Natural killer cell (primary cell): ENCODE measurements around the gene ATP9A. TPM values are rescaled to one million over a fixed set of nuclear protein-coding genes. Genes with fewer than 3 reads are reported as not detected.

Source experiments
- ATAC-seq, 3 donors: fragments of 150-1000 bp in 2 of 3; fragments of 200-7000 bp in 1 of 3; cut with Tn5 transposase; 1 replicate in 1 of 3; 2 replicates in 2 of 3; pipeline ENCODE4 v1.10.0; 2021; ENCODE audit warnings: mild to moderate bottlenecking in 2 of 3, moderate library complexity in 2 of 3
- DNase-seq, 2 donors: peaks; one replicate each; pipeline versions ENCODE4 v3.0.0 to v3.0.0-alpha.2; 2013 to 2021; ENCODE audit warnings: mixed read lengths in 1 of 2
- H3K27ac ChIP-seq: one replicate; pipeline ENCODE4 v1.5.1; 2013; ENCODE audit warnings: mild to moderate bottlenecking, low read length
- H3K27me3 ChIP-seq: one replicate; pipeline ENCODE4 v1.6.1; 2013; ENCODE audit warnings: low read length; ENCODE audit not compliant: control insufficient read depth, insufficient read depth
- H3K36me3 ChIP-seq: one replicate; pipeline ENCODE4 v1.6.1; 2013; ENCODE audit warnings: low read length; ENCODE audit not compliant: control insufficient read depth, insufficient read depth
- H3K4me1 ChIP-seq: one replicate; pipeline ENCODE4 v1.6.1; 2013; ENCODE audit warnings: low read length; ENCODE audit not compliant: control insufficient read depth, insufficient read depth
- H3K4me3 ChIP-seq: one replicate; pipeline ENCODE4 v1.5.1; 2013; ENCODE audit warnings: low read length
- H3K9me3 ChIP-seq: one replicate; pipeline ENCODE4 v1.6.1; 2013; ENCODE audit warnings: low read length; ENCODE audit not compliant: control insufficient read depth, insufficient read depth
- H3K27ac Mint-ChIP-seq, 2 donors: one replicate each; pipeline ENCODE4 v1.8.0; 2022; ENCODE audit warnings: mild to moderate bottlenecking in 2 of 2, mixed read lengths in 2 of 2, moderate library complexity in 1 of 2
- H3K27me3 Mint-ChIP-seq, 2 donors: one replicate each; pipeline ENCODE4 v1.8.0; 2022; ENCODE audit warnings: low read depth in 2 of 2, mixed read lengths in 2 of 2
- H3K36me3 Mint-ChIP-seq: one replicate; pipeline ENCODE4 v1.8.0; 2022; ENCODE audit warnings: mixed read lengths
- H3K4me1 Mint-ChIP-seq, 2 donors: one replicate each; pipeline ENCODE4 v1.8.0; 2022; ENCODE audit warnings: mixed read lengths in 2 of 2
- H3K4me3 Mint-ChIP-seq: one replicate; pipeline ENCODE4 v1.8.0; 2022; ENCODE audit warnings: mild to moderate bottlenecking, moderate library complexity, mixed read lengths
- H3K9me3 Mint-ChIP-seq, 2 donors: one replicate each; pipeline ENCODE4 v1.8.0; 2022; ENCODE audit warnings: mixed read lengths in 2 of 2
- CTCF ChIP-seq: fragments of 200-600 bp; IDR thresholded peaks from one replicate; pipeline ENCODE4 v1.8.0; 2022; ENCODE audit warnings: antibody characterized with exemption
- WGBS: methylation state at CpG from one replicate; pipeline ENCODE4 v1.1.7; 2013; ENCODE audit warnings: missing lambda C conversion rate; ENCODE audit not compliant: insufficient coverage; 5-methylcytosine and 5-hydroxymethylcytosine counted together
- intact Hi-C: fragments of 100-400 bp; cut with micrococcal nuclease; formaldehyde crosslinking; loops from one replicate; pipeline ENCODE4 v1.14.2; 2022
- total RNA-seq, 4 donors: library from RNA; stranded (reverse); fragments of 120-200 nt in 1 of 4; gene quantifications; one replicate each; pipeline versions ENCODE4 v1.2.3 to v1.2.4, GENCODE V29; 2013 to 2022

The ATP9A gene
- total RNA-seq, 3 donors from 2014 or later (not counting 1 experiment from before 2014, with no cell fraction given) = 1.4 to 46.8 (median 1.9) TPM

GRCh38 chr20:51736947-51737346 is 31.2 kb downstream of the ATP9A start:
- H3K4me1 ChIP-seq = peaks cover under 1% of the 10 kb centered on the region
- no peak for ATAC-seq
- Mint-ChIP-seq H3K9me3 (no peaks in the 10 kb centered on the region), H3K4me1 (peaks cover 13 to 43% of the 10 kb centered on the region in 2 donors), H3K36me3 (no peaks in the 10 kb centered on the region), H3K27me3 (no peaks in the 10 kb centered on the region), H3K27ac (no peak overlapping the region), H3K4me3 (no peak overlapping the region)
- no peak overlapping the region for H3K4me3 ChIP-seq
- H3K27ac ChIP-seq = no peak overlapping the region
- intact Hi-C loops = no loop called here
- no peak for DNase-seq
- no peaks in the 10 kb centered on the region for H3K36me3 ChIP-seq
- TF ChIP-seq CTCF = no peak
- no peaks in the 10 kb centered on the region for H3K27me3 ChIP-seq
- WGBS = 75% methylated on average over 5 of the region's 5 CpGs
- no peaks in the 10 kb centered on the region for H3K9me3 ChIP-seq

- H3K9me3 Mint-ChIP-seq = no peaks in the 10 kb centered on the region
- no peak overlapping the region for H3K4me3 Mint-ChIP-seq
- H3K4me1 Mint-ChIP-seq = peaks cover 13 to 43% of the 10 kb centered on the region in 2 donors
- DNase-seq = no peak
- Histone ChIP-seq H3K4me3 (no peak overlapping the region), H3K27ac (no peak overlapping the region), H3K4me1 (peaks cover 4% of the 10 kb centered on the region), H3K27me3 (no peaks in the 10 kb centered on the region), H3K36me3 (no peaks in the 10 kb centered on the region), H3K9me3 (no peaks in the 10 kb centered on the region)
- no peak for TF ChIP-seq CTCF
- no peak for ATAC-seq
- no peaks in the 10 kb centered on the region for H3K27me3 Mint-ChIP-seq
- intact Hi-C loops = no loop called here
- H3K27ac Mint-ChIP-seq = no peak overlapping the region
- WGBS = 92% methylated on average over 11 of the region's 11 CpGs
- no peaks in the 10 kb centered on the region for H3K36me3 Mint-ChIP-seq
Measured at GRCh38 chr20:51735728-51736600, 32.2 kb downstream of the ATP9A start.

- no peak overlapping the region for H3K4me3 Mint-ChIP-seq
- H3K27me3 ChIP-seq = no peaks in the 10 kb centered on the region
- H3K4me3 ChIP-seq = no peak overlapping the region
- ATAC-seq (no peak), DNase-seq (no peak)
- H3K9me3 ChIP-seq = no peaks in the 10 kb centered on the region
- no peaks in the 10 kb centered on the region for H3K27me3 Mint-ChIP-seq
- peaks cover 4% of the 10 kb centered on the region for H3K4me1 ChIP-seq
- no peaks in the 10 kb centered on the region for H3K9me3 Mint-ChIP-seq
- 68% methylated on average over 13 of the region's 13 CpGs for WGBS
- no peak overlapping the region for H3K27ac ChIP-seq
- TF ChIP-seq CTCF = no peak
- H3K36me3 ChIP-seq = no peaks in the 10 kb centered on the region
- no peak overlapping the region for H3K27ac Mint-ChIP-seq
- H3K36me3 Mint-ChIP-seq = no peaks in the 10 kb centered on the region
- H3K4me1 Mint-ChIP-seq = peaks cover 13 to 43% of the 10 kb centered on the region in 2 donors
- intact Hi-C loops = no loop called here
Measured at GRCh38 chr20:51734876-51735720, 33.1 kb downstream of the ATP9A start.
